ENCODE data around the gene CPNE2. TPM values are rescaled to one million over a fixed set of nuclear protein-coding genes. Genes with fewer than 3 reads are reported as not detected.

Gene CPNE2
- total RNA-seq, 6 donors from 2014 or later, result 39.4 to 58.7 (median 53.1) TPM

- Histone ChIP-seq H3K4me1 (peaks cover 5 to 26% (median 22%) of the 10 kb centered on the region in 4 donors), H3K9me3 (no peaks in the 10 kb centered on the region), H3K27me3 (no peaks in the 10 kb centered on the region), H3K27ac (peak overlapping the region in 2 of 4 donors; percentile 6 to 49), H3K4me3 (no peak overlapping the region), H3K36me3 (peaks cover 0 to 28% (median 8%) of the 10 kb centered on the region in 4 donors)
- WGBS, 2 donors, result 89% methylated on average over 14 to 17 of the region's 17 CpGs
- ATAC-seq (ENCODE audit: low FRiP score in 2 of 2) (no peak), DNase-seq (peak in 1 of 2 donors; percentile 68)
- TF ChIP-seq POLR2AphosphoS5 (IDR thresholded peaks at IDR 0.05) (no peak), POLR2A (IDR thresholded peaks at IDR 0.05) (no peak), CTCF (IDR thresholded peaks at IDR 0.05) (no peak), EP300 (IDR thresholded peaks at IDR 0.05) (no peak)
These were observed 39.1 kb downstream of the CPNE2 start for GRCh38 chr16:57131351-57131970.

GRCh38 chr16:57132470-57132869, 40.1 kb downstream of the CPNE2 start:
- Histone ChIP-seq H3K27me3 (no peaks in the 10 kb centered on the region), H3K9me3 (no peaks in the 10 kb centered on the region), H3K27ac (peak overlapping the region; percentile 32 to 67 (median 40)), H3K4me1 (peaks cover 5 to 26% (median 22%) of the 10 kb centered on the region in 4 donors), H3K4me3 (no peak overlapping the region), H3K36me3 (peaks cover 0 to 23% (median 7%) of the 10 kb centered on the region in 4 donors)
- DNase-seq (peak in 1 of 2 donors; percentile 54), ATAC-seq (ENCODE audit: low FRiP score in 2 of 2) (peak; percentile 1 to 10)
- TF ChIP-seq CTCF (IDR thresholded peaks at IDR 0.05), result no peak
- no peak for TF ChIP-seq POLR2AphosphoS5 (IDR thresholded peaks at IDR 0.05)
- TF ChIP-seq EP300 (IDR thresholded peaks at IDR 0.05), result no peak
- no peak for TF ChIP-seq POLR2A (IDR thresholded peaks at IDR 0.05)
- 89 to 100% methylated on average over 1 of the region's 1 CpG for WGBS, 2 donors

- no peaks in the 10 kb centered on the region for H3K27me3 ChIP-seq
- DNase-seq (no peak), ATAC-seq (ENCODE audit: low FRiP score in 2 of 2) (no peak)
- no peaks in the 10 kb centered on the region for H3K9me3 ChIP-seq
- H3K4me3 ChIP-seq, result no peak overlapping the region
- H3K4me1 ChIP-seq, result peaks cover 5 to 26% (median 22%) of the 10 kb centered on the region in 4 donors
- H3K27ac ChIP-seq, result peak overlapping the region; percentile 32 to 67 (median 40)
- peaks cover 0 to 21% (median 7%) of the 10 kb centered on the region in 4 donors for H3K36me3 ChIP-seq
- TF ChIP-seq CTCF (IDR thresholded peaks at IDR 0.05) (no peak), POLR2AphosphoS5 (IDR thresholded peaks at IDR 0.05) (no peak), POLR2A (IDR thresholded peaks at IDR 0.05) (no peak), EP300 (IDR thresholded peaks at IDR 0.05) (no peak)
- 64 to 67% methylated on average over 3 to 4 of the region's 4 CpGs for WGBS, 2 donors
These were observed 40.6 kb downstream of the CPNE2 start for GRCh38 chr16:57133031-57133430.

DNA sequence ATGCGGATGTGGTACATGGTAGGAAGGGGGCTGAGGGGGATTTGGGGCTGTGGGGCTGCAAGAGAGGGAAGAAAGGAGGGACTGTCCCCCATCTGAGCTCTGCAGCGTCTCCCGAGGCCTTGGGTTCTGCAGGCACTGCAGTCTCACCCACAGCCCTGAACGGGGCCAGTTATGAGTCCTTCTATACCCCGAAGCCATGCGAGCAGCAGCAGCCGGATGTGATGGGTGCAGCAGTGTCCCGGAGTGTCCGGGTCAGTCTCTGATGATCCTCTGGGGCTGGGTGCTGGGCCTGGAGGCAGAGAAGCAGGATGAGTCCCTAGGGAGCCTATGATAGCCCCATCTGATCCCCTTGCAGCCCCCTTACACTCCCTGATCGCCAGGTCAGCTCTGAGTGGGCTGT, 41.5 kb downstream of the CPNE2 start:
- no peak for TF ChIP-seq POLR2AphosphoS5 (IDR thresholded peaks at IDR 0.05)
- no peak for TF ChIP-seq EP300 (IDR thresholded peaks at IDR 0.05)
- no peak for TF ChIP-seq CTCF (IDR thresholded peaks at IDR 0.05)
- TF ChIP-seq POLR2A (IDR thresholded peaks at IDR 0.05), result no peak
- H3K4me1 ChIP-seq, result peaks cover 5 to 29% (median 20%) of the 10 kb centered on the region in 4 donors
- DNase-seq, result peak in 1 of 2 donors; percentile 43
- H3K36me3 ChIP-seq, result peaks cover 0 to 21% (median 6%) of the 10 kb centered on the region in 4 donors
- no peak for ATAC-seq (ENCODE audit: low FRiP score in 2 of 2)
- WGBS, 2 donors, result 75 to 84% methylated on average over 9 of the region's 10 CpGs
- H3K4me3 ChIP-seq, result no peak overlapping the region
- no peaks in the 10 kb centered on the region for H3K27me3 ChIP-seq
- peak overlapping the region in 3 of 4 donors; percentile 59 to 67 (median 61) for H3K27ac ChIP-seq
- no peaks in the 10 kb centered on the region for H3K9me3 ChIP-seq

Measured in upper lobe of left lung (tissue), 6 donors.